Fibroblast of skin of left biceps (primary cell): ENCODE data around the gene TTYH1.

ENCODE experiments used
- DNase-seq, 2 experiments: peaks; one replicate each; pipeline ENCODE4 v3.0.0-alpha.2; 2013; ENCODE audit warnings: low read depth in 2 of 2

Gene TTYH1

GRCh38 chr19:54422136-54422535, 6.9 kb downstream of the TTYH1 start:
- DNase-seq: no peak

GRCh38 chr19:54424201-54424600, 8.9 kb downstream of the TTYH1 start:
- no peak for DNase-seq

- no peak for DNase-seq
Observed at GRCh38 chr19:54424660-54425381, 9.6 kb downstream of the TTYH1 start.

DNA sequence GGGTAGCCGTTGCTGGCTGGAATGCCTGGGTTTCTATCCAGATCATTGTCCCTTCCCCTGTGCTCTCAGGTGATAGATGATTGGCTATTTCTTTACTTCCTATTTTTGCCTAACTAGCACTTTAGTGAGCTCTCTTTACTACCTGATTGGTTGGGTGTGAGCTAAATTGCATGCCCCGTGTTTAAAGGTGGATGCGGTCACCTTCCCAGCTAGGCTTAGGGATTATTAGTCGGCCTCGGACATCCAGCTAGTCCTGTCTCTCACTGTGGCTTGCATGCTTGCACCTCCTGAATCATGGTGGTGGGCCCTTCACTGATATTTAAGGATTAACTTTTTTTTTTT, 10.1 kb downstream of the TTYH1 start:
- no peak for DNase-seq

DNA sequence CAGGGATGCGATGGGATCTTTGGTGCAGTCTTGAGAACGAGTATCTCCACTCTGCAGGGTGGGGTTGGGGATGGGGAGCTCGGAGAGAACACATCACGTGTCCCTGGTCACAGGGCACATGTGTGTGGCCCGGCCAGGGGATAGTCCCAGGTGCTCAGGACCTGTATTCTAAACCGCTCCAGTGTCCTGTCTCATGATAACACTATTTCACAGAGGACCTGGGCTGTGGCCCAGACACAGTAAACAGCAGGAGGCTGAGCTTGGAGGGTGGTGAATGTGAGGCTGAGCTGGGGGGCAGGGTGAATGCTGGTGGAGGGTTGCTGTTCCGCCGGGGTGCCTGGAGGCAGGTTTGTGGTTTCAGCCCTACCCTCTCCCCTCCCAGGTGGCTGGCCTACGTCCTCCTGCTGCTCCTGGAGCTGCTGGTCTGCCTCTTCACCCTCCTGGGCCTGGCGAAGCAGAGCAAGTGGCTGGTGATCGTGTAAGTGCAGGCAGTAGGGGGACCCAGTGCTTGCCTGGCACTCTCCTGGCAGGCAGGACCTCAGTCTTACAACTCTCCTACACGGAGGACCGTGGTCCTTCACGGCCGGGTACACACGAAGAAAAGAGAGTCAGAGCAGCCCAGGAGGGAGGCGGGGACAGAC, 11.1 kb downstream of the TTYH1 start:
- no peak for DNase-seq

DNA sequence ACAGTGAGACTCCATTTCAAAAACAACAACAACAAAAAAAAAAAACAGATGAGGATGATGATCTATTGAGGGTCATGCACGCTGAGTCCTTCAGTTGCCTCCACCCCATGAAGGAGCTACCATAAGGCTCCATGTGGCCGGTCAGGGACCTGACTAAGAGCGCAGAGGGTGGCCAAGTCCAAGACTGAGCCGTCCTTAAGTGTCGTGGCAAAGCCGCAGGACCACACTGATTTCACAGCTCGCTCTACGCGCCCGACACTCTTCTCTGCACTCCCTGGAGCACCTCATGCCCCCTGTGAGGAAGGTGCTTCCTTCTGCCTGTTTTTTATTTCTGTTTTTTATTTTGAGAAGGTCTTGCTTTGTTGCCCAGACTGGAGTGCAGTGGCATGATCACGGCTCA, 12.3 kb downstream of the TTYH1 start:
- no peak for DNase-seq

DNA sequence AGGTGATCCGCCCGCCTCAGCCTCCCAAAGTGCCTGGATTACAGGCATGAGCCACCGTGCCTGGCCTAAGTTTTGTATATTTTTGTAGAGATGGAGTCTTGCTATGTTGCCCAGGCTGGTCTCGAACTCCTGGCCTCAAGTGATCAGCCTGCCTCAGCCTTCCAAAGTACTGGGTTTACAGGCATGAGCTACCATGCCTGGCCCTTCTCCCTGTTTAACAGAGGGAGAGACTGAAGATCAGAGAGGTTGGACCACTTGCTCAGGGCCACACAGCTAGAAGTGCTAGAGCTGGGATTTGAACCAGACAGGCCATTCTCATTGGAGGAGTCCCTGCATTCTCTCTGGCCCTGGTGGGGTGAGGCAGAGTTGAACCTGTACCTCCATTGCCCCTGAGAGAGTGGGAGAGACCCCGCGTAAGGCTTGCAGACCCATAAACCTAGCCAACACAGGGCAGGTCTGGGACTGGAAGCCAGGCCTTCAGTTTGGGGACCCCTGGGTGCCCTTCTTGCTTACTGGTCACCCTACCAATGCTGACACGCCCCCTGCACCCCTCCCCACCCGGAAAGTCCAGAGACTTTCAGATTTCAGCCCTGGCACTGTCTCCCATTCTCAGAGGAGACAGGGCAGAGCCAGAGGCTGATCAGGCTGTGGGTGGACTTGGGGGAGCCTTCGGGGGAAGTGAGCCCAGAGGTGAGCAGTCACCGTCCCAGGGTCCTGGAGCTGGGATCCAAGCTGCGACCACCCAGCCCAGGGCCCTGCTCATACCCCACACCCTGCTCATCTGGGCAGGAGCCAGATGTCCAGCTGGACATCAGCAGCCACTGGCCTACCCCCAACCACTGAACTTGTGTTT, 13.3 kb downstream of the TTYH1 start:
- no peak for DNase-seq

DNA sequence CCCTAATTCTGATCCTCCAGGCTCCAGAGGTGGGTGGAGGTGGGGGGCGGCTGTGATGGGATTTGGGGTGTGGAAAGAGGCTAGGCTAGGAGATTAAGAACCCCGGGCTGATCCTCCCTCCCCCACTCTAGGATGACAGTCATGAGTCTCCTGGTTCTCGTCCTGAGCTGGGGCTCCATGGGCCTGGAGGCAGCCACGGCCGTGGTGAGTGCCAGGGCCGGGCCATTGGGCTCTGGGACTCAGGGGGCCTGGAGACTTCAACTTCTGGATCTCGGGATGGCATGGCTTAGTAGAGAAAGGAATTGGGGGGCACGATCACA, 13.9 kb downstream of the TTYH1 start:
- no peak for DNase-seq

DNA sequence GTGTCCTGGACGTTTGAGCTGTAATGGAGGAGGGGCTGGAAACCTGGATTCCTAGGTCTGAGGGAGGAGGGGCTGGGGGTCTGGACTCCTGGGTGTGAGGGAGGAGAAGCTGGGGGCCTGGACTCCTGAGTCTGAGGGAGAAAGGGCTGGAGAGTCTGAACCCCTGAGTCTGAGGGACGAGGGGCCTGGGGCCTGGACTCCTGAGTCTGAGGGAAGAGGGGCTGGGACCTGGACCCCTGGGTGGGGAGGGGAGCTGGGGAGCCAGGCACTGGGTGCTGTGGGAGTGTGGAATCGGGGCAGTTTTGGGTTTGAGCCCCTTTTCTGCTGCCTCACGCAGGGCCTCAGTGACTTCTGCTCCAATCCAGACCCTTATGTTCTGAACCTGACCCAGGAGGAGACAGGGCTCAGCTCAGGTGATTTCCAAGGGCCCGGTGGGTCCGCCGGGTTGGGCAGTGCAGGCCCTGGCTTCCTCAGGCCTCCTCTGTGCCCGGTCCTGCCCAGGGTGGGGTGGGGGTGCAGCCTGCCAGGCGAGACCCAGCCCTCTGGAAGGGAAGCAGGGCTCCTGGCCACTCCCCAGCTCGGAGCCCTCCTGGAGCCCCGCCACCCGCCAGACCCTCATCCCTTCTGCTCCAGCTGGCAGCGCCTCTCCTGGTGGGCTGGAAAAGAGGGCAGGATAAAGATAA, 14.4 kb downstream of the TTYH1 start:
- no peak for DNase-seq

DNA sequence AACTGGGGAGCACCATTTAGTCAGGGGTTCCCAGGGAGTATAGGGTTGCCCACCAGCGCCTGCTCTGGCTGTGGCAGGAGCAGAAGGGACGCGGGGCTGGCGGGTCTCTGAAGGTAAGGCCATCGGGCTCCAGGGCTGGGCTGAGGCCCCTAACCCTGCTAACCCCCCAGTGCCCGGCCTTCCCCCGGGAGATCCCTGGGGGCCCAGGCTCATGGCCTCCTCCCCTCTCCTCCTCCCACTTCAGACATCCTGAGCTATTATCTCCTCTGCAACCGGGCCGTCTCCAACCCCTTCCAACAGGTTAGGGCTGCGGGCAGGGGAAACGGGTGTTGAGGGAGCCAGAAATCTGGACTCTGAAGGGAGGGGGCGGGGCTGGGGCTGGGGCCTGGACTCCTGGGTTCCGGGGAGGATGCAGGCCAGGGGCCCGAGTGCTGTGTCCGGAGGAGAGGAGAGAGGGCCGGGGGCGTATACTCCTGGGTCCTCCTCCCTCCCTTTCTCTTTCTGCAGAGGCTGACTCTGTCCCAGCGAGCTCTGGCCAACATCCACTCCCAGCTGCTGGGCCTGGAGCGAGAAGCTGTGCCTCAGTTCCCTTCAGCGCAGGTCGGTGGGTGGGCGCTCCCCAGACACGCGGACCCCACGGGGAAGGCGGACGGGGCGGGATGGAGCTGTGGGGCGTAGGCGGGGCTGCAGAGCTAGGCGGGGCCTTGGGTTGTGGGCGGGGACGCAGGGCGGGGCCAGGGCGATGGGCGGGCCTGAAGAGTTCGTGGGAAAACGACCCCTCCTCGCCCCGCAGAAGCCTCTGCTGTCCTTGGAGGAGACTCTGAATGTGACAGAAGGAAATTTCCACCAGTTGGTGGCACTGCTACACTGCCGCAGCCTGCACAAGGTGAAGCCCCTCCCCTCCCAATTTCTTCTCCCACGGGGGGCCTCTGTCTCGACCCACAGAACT, 15.3 kb downstream of the TTYH1 start:
- no peak for DNase-seq

GRCh38 chr19:54431255-54431838, 16.1 kb downstream of the TTYH1 start:
- DNase-seq: no peak

DNA sequence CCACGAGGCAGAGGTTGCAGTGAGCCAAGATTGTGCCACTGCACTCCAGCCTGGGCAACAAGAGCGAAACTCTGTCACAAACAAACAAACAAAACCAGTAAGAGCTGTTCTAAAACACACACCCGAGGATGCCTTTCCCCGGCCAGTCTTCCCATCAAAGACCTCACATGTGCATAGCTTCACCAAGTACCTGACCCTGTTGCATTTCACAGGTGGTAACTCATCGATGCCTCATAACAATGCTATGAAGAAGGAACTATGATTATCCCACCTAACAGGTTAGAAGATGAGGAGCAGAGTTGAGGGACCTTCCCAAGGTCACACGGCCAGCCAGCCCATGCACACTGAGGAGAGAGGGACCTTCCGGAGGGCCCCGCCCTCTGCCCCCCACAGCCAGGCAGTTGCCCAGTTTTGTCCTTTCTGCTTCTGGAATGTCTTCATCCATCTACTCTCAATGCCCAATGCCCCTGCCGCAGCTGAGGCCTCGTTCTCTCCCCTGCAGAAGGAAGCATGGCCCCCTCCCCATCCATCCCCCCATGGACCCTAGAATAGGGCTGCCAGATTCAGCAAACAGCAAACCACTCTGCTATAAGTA, 17.0 kb downstream of the TTYH1 start:
- no peak for DNase-seq

- no peak for DNase-seq
Observed at GRCh38 chr19:54433697-54434096, 18.4 kb downstream of the TTYH1 start.

GRCh38 chr19:54434112-54434872, 19.0 kb downstream of the TTYH1 start:
- no peak for DNase-seq

- no peak for DNase-seq
Observed at GRCh38 chr19:54434873-54435214, 19.6 kb downstream of the TTYH1 start.

DNA sequence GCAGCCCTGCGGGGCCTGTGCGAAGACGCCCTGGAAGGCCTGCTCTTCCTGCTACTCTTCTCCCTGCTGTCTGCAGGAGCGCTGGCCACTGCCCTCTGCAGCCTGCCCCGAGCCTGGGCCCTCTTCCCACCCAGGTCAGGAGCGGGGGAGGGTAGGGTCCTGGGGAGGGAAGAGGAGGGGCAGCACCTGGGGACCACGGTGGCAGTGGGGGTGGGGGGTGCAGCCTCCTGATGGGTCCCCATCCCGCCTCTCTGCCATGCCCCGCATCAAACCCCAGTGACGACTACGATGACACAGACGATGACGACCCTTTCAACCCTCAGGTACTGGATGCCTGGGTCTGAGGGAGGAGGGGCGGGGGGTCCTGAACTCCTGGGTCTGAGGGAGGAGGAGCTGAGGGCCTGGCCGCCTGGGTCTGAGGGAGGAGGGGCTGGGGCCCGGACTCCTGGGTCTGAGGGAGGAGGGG, 20.3 kb downstream of the TTYH1 start:
- no peak for DNase-seq

- no peak for DNase-seq
Observed at GRCh38 chr19:54436031-54436523, 20.8 kb downstream of the TTYH1 start.

GRCh38 chr19:54436628-54437252, 21.5 kb downstream of the TTYH1 start:
- no peak for DNase-seq
